Liver (tissue), 9 donors: Measurements from ENCODE around the gene ENTPD3. TPM values are rescaled to one million over a fixed set of nuclear protein-coding genes. Genes with fewer than 3 reads are reported as not detected.

Experiments
- DNase-seq: peaks from one replicate; pipeline ENCODE4 v3.0.0-alpha.2; 2017; ENCODE audit warnings: low spot score
- H3K27ac ChIP-seq, 2 donors: one replicate each; pipeline ENCODE4 v1.7.0; 2013; ENCODE audit warnings: inconsistent platforms in 2 of 2, low read length in 2 of 2, control low read depth in 1 of 2, low read depth in 1 of 2, mild to moderate bottlenecking in 1 of 2
- H3K27me3 ChIP-seq, 4 donors: one replicate each; pipeline versions ENCODE4 v1.6.1 to v1.7.0; 2013; ENCODE audit warnings: low read length in 3 of 4, inconsistent platforms in 1 of 4, mild to moderate bottlenecking in 1 of 4, moderate library complexity in 1 of 4; ENCODE audit not compliant: control insufficient read depth in 4 of 4, insufficient read depth in 4 of 4
- H3K36me3 ChIP-seq, 4 donors: one replicate each; pipeline versions ENCODE4 v1.6.1 to v1.7.0; 2013; ENCODE audit warnings: low read length in 3 of 4, mild to moderate bottlenecking in 3 of 4, low read depth in 1 of 4, moderate library complexity in 1 of 4; ENCODE audit not compliant: control insufficient read depth in 4 of 4, insufficient read depth in 3 of 4
- H3K4me1 ChIP-seq, 4 donors: one replicate each; pipeline versions ENCODE4 v1.6.1 to v1.7.0; 2013; ENCODE audit warnings: low read length in 3 of 4, mild to moderate bottlenecking in 3 of 4, moderate library complexity in 1 of 4; ENCODE audit not compliant: control insufficient read depth in 4 of 4, insufficient read depth in 4 of 4
- H3K4me3 ChIP-seq, 3 donors: one replicate each; pipeline versions ENCODE4 v1.6.1 to v1.7.0; 2013; ENCODE audit warnings: low read length in 3 of 3, control low read depth in 1 of 3, low read depth in 1 of 3, mild to moderate bottlenecking in 1 of 3
- H3K9ac ChIP-seq, 2 donors: one replicate each; pipeline ENCODE4 v1.7.0; 2013; ENCODE audit warnings: low read length in 2 of 2, mild to moderate bottlenecking in 2 of 2, moderate library complexity in 2 of 2, control low read depth in 1 of 2, low read depth in 1 of 2
- H3K9me3 ChIP-seq, 4 donors: one replicate each; pipeline versions ENCODE4 v1.6.1 to v1.7.0; 2013; ENCODE audit warnings: low read length in 3 of 4; ENCODE audit not compliant: control insufficient read depth in 4 of 4
- EGR1 ChIP-seq, 2 donors: IDR thresholded peaks; 2 replicates each; pipeline ENCODE4 v1.6.1; 2016 to 2018; ENCODE audit warnings: antibody characterized with exemption in 2 of 2, low read depth in 2 of 2
- FOXA1 ChIP-seq: IDR thresholded peaks from 2 replicates; pipeline ENCODE4 v1.6.1; 2016; ENCODE audit warnings: antibody characterized with exemption
- FOXA2 ChIP-seq: IDR thresholded peaks from 2 replicates; pipeline ENCODE4 v1.6.1; 2016; ENCODE audit warnings: antibody characterized with exemption
- GABPA ChIP-seq, 2 donors: IDR thresholded peaks in 1 of 2; conservative IDR thresholded peaks in 1 of 2; 2 replicates each; pipeline ENCODE4 v1.6.1; 2016; ENCODE audit warnings: antibody characterized with exemption in 2 of 2, mild to moderate bottlenecking in 1 of 2, moderate library complexity in 1 of 2
- HNF4A ChIP-seq, 2 donors: conservative IDR thresholded peaks; 2 replicates each; pipeline ENCODE4 v1.6.1; 2016; ENCODE audit warnings: antibody characterized with exemption in 2 of 2, mild to moderate bottlenecking in 2 of 2
- HNF4G ChIP-seq: IDR thresholded peaks from 2 replicates; pipeline ENCODE4 v1.6.1; 2016; ENCODE audit warnings: antibody characterized with exemption
- JUND ChIP-seq, 2 donors: IDR thresholded peaks; 2 replicates each; pipeline ENCODE4 v1.6.1; 2016; ENCODE audit warnings: antibody characterized with exemption in 2 of 2
- MAX ChIP-seq: IDR thresholded peaks from 2 replicates; pipeline ENCODE4 v1.6.1; 2016; ENCODE audit warnings: antibody characterized with exemption
- NR2F2 ChIP-seq: IDR thresholded peaks from 2 replicates; pipeline ENCODE4 v1.6.1; 2016; ENCODE audit warnings: antibody characterized with exemption
- RAD21 ChIP-seq, 2 donors: IDR thresholded peaks; 2 replicates each; pipeline ENCODE4 v1.6.1; 2016; ENCODE audit warnings: antibody characterized with exemption in 2 of 2, mild to moderate bottlenecking in 2 of 2
- RXRA ChIP-seq, 2 donors: IDR thresholded peaks; 2 replicates each; pipeline ENCODE4 v1.6.1; 2017 to 2018; ENCODE audit warnings: antibody characterized with exemption in 2 of 2, mild to moderate bottlenecking in 1 of 2
- SP1 ChIP-seq: IDR thresholded peaks from 2 replicates; pipeline ENCODE4 v1.6.1; 2018; ENCODE audit warnings: antibody characterized with exemption, mild to moderate bottlenecking
- TAF1 ChIP-seq: conservative IDR thresholded peaks from 2 replicates; pipeline ENCODE4 v1.6.1; 2016; ENCODE audit warnings: antibody characterized with exemption, mild to moderate bottlenecking
- YY1 ChIP-seq: IDR thresholded peaks from 2 replicates; pipeline ENCODE4 v1.6.1; 2016; ENCODE audit warnings: antibody characterized with exemption, mild to moderate bottlenecking
- ZBTB33 ChIP-seq: IDR thresholded peaks from 2 replicates; pipeline ENCODE4 v1.6.1; 2016; ENCODE audit warnings: antibody characterized with exemption
- WGBS: extraction: QIAGEN DNeasy Blood & Tissue Kit; methylation state at CpG from one replicate; pipeline ENCODE4 v1.1.7; 2013; 5-methylcytosine and 5-hydroxymethylcytosine counted together
- polyA plus RNA-seq, 2 donors: library from polyadenylated mRNA; stranded (reverse) in 1 of 2; unstranded in 1 of 2; fragments of 200-250 nt in 1 of 2; fragments of >200 nt in 1 of 2; fragmentation: Nextera tagmentation in 1 of 2; extraction: Ambion mirVana in 1 of 2; gene quantifications; one replicate each; pipeline versions ENCODE4 v1.2.1 to v1.2.3, GENCODE V29; 2013 to 2015
- total RNA-seq, 2 donors: library from RNA; depleted of rRNA; stranded (reverse); fragments of >200 nt; gene quantifications; one replicate each; pipeline ENCODE4 v1.2.3, GENCODE V29; 2014
- TF ChIP-seq, protein P1 (sequence below): fragments of 150-350 bp; IDR thresholded peaks from 2 replicates; pipeline ENCODE4 v1.5.1; 2017; ENCODE audit warnings: improper control_type of control experiment, low read depth, low read length; ENCODE audit not compliant: missing input control
- TF ChIP-seq, protein P2 (sequence below): IDR thresholded peaks from 2 replicates; pipeline ENCODE4 v1.6.1; 2016; ENCODE audit warnings: antibody characterized with exemption, mild to moderate bottlenecking
- TF ChIP-seq, protein P3 (sequence below): IDR thresholded peaks from 2 replicates; pipeline ENCODE4 v1.6.1; 2016; ENCODE audit warnings: antibody characterized with exemption
- donor health status: healthy.
- donor health status: healthy.
- donor health status: healthy.
- donor health status: healthy.
- donor health status: healthy.

ENTPD3 gene
- total and polyA plus RNA-seq, 4 donors: 0.08 TPM; not detected in 3

DNA sequence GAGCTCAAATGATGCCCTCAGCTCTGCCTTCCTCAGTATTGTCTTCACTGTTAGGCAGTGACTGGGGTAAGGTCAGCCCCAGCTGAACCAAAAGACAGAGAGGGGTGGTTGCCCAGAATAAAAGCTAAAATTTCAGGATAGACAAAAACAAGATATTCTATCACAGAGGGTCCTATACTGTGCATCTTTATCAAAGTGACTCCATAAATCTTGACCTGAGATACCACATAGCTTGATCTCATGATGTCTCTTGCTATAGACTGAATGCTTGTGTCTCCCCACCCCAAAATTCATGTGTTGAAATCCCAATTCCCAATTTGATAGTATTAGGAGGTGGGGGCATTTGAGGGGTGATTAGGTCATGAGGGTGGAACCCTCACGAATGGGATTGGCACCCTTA lies 47.1 kb upstream of the ENTPD3 start:
- Histone ChIP-seq H3K27ac (no peak overlapping the region), H3K4me1 (no peaks in the 10 kb centered on the region), H3K4me3 (no peak overlapping the region), H3K9ac (no peak overlapping the region), H3K9me3 (no peaks in the 10 kb centered on the region), H3K27me3 (no peaks in the 10 kb centered on the region), H3K36me3 (no peaks in the 10 kb centered on the region)
- WGBS: 77% methylated on average over 1 of the region's 1 CpG
- DNase-seq: no peak
- TF ChIP-seq, protein P1, sequence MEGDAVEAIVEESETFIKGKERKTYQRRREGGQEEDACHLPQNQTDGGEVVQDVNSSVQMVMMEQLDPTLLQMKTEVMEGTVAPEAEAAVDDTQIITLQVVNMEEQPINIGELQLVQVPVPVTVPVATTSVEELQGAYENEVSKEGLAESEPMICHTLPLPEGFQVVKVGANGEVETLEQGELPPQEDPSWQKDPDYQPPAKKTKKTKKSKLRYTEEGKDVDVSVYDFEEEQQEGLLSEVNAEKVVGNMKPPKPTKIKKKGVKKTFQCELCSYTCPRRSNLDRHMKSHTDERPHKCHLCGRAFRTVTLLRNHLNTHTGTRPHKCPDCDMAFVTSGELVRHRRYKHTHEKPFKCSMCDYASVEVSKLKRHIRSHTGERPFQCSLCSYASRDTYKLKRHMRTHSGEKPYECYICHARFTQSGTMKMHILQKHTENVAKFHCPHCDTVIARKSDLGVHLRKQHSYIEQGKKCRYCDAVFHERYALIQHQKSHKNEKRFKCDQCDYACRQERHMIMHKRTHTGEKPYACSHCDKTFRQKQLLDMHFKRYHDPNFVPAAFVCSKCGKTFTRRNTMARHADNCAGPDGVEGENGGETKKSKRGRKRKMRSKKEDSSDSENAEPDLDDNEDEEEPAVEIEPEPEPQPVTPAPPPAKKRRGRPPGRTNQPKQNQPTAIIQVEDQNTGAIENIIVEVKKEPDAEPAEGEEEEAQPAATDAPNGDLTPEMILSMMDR: no peak
- TF ChIP-seq, protein P2, sequence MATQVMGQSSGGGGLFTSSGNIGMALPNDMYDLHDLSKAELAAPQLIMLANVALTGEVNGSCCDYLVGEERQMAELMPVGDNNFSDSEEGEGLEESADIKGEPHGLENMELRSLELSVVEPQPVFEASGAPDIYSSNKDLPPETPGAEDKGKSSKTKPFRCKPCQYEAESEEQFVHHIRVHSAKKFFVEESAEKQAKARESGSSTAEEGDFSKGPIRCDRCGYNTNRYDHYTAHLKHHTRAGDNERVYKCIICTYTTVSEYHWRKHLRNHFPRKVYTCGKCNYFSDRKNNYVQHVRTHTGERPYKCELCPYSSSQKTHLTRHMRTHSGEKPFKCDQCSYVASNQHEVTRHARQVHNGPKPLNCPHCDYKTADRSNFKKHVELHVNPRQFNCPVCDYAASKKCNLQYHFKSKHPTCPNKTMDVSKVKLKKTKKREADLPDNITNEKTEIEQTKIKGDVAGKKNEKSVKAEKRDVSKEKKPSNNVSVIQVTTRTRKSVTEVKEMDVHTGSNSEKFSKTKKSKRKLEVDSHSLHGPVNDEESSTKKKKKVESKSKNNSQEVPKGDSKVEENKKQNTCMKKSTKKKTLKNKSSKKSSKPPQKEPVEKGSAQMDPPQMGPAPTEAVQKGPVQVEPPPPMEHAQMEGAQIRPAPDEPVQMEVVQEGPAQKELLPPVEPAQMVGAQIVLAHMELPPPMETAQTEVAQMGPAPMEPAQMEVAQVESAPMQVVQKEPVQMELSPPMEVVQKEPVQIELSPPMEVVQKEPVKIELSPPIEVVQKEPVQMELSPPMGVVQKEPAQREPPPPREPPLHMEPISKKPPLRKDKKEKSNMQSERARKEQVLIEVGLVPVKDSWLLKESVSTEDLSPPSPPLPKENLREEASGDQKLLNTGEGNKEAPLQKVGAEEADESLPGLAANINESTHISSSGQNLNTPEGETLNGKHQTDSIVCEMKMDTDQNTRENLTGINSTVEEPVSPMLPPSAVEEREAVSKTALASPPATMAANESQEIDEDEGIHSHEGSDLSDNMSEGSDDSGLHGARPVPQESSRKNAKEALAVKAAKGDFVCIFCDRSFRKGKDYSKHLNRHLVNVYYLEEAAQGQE: no peak
- TF ChIP-seq ZBTB33 (no peak), FOXA2 (no peak), YY1 (no peak), EGR1 (IDR thresholded peaks at IDR 0.05; ENCODE audit: low read depth in 2 of 2) (no peak), HNF4G (no peak), NR2F2 (no peak), HNF4A (conservative IDR thresholded peaks at IDR 0.05) (no peak), TAF1 (no peak), RXRA (IDR thresholded peaks at IDR 0.05) (no peak), GABPA (IDR thresholded peaks at IDR 0.05 in 1 of 2, conservative IDR thresholded peaks at IDR 0.05 in 1 of 2) (no peak), RAD21 (IDR thresholded peaks at IDR 0.05) (no peak), SP1 (no peak), FOXA1 (no peak), JUND (IDR thresholded peaks at IDR 0.05) (no peak), MAX (no peak)
- TF ChIP-seq, protein P3, sequence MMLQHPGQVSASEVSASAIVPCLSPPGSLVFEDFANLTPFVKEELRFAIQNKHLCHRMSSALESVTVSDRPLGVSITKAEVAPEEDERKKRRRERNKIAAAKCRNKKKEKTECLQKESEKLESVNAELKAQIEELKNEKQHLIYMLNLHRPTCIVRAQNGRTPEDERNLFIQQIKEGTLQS: no peak
